Suppressor macrophage (primary cell): ENCODE measurements around the gene PRKCB.

Source experiments
- DNase-seq, 4 experiments: peaks; one replicate each; pipeline ENCODE4 v3.0.0-alpha.2; 2020 to 2022

Gene PRKCB

GRCh38 chr16:23836404-23837311, 875 bp downstream of the PRKCB start:
- DNase-seq, result peak; percentile 54 to 74 (median 61)

- DNase-seq, result peak in 2 of 4 experiments; percentile 25 to 37
Measured at GRCh38 chr16:23837553-23838308, 1.9 kb downstream of the PRKCB start.

GRCh38 chr16:23838485-23839142, 2.8 kb downstream of the PRKCB start:
- DNase-seq, result no peak

GRCh38 chr16:23840310-23840709, 4.5 kb downstream of the PRKCB start:
- no peak for DNase-seq

- DNase-seq, result no peak
Measured at GRCh38 chr16:23842137-23842600, 6.4 kb downstream of the PRKCB start.

- DNase-seq, result no peak
Measured at GRCh38 chr16:23843143-23843542, 7.4 kb downstream of the PRKCB start.

GRCh38 chr16:23847251-23847650, 11.5 kb downstream of the PRKCB start:
- DNase-seq, result no peak

- DNase-seq, result peak; percentile 74 to 92 (median 84)
Measured at GRCh38 chr16:23847948-23848347, 12.2 kb downstream of the PRKCB start.

GRCh38 chr16:23848958-23849357, 13.2 kb downstream of the PRKCB start:
- peak in 3 of 4 experiments; percentile 25 to 33 (median 32) for DNase-seq

- DNase-seq, result peak; percentile 46 to 70 (median 62)
Measured at GRCh38 chr16:23852794-23853562, 17.2 kb downstream of the PRKCB start.

- peak; percentile 49 to 72 (median 66) for DNase-seq
Measured at GRCh38 chr16:23855010-23855409, 19.2 kb downstream of the PRKCB start.

- DNase-seq, result peak in 2 of 4 experiments; percentile 21 to 28
Measured at GRCh38 chr16:23856251-23856709, 20.5 kb downstream of the PRKCB start.

GRCh38 chr16:23857256-23857880, 21.6 kb downstream of the PRKCB start:
- peak; percentile 45 to 69 (median 54) for DNase-seq

GRCh38 chr16:23857881-23858269, 22.1 kb downstream of the PRKCB start:
- DNase-seq, result no peak

GRCh38 chr16:23858542-23858941, 22.8 kb downstream of the PRKCB start:
- peak; percentile 81 to 94 (median 88) for DNase-seq

- peak in 3 of 4 experiments; percentile 21 to 70 (median 61) for DNase-seq
Measured at GRCh38 chr16:23859713-23860269, 24.0 kb downstream of the PRKCB start.

- no peak for DNase-seq
Measured at GRCh38 chr16:23861874-23862273, 26.1 kb downstream of the PRKCB start.

GRCh38 chr16:23862556-23862955, 26.8 kb downstream of the PRKCB start:
- no peak for DNase-seq

GRCh38 chr16:23863511-23864422, 28.0 kb downstream of the PRKCB start:
- DNase-seq, result peak in 3 of 4 experiments; percentile 25 to 86 (median 81)

- no peak for DNase-seq
Measured at GRCh38 chr16:23865853-23866252, 30.1 kb downstream of the PRKCB start.
